DND-41 (cell line): ENCODE results near the gene ADGRA3.

Experiments
- ATAC-seq: fragments of 200-7000 bp; cut with Tn5 transposase; 3 replicates; pipeline ENCODE4 v1.9.1; 2021; ENCODE audit warnings: low read depth; ENCODE audit not compliant: insufficient read depth
- DNase-seq: peaks from one replicate; pipeline ENCODE4 v3.0.0-alpha.2; 2020
- H2AFZ ChIP-seq: 2 replicates; pipeline ENCODE4 v1.6.0; 2012; ENCODE audit warnings: low read depth, low read length
- H3K27ac ChIP-seq: 2 replicates; pipeline ENCODE4 v1.5.1; 2012; ENCODE audit warnings: low read length, inconsistent platforms
- H3K27me3 ChIP-seq: fragments of 200-600 bp; sonication (generic); 2 replicates; pipeline ENCODE4 v1.6.0; 2012; ENCODE audit warnings: low read length, mild to moderate bottlenecking, inconsistent platforms; ENCODE audit not compliant: insufficient read depth, poor library complexity
- H3K36me3 ChIP-seq: 2 replicates; pipeline ENCODE4 v1.5.1; 2012; ENCODE audit warnings: low read length, inconsistent platforms; ENCODE audit not compliant: insufficient read depth
- H3K4me1 ChIP-seq: 2 replicates; pipeline ENCODE4 v1.5.1; 2012; ENCODE audit warnings: mild to moderate bottlenecking, low read length; ENCODE audit not compliant: insufficient read depth
- H3K4me2 ChIP-seq: 2 replicates; pipeline ENCODE4 v1.6.0; 2012; ENCODE audit warnings: mild to moderate bottlenecking, moderate library complexity, low read length, inconsistent platforms; ENCODE audit not compliant: insufficient read depth
- H3K4me3 ChIP-seq, 2 experiments: fragments of 200-600 bp in 1 of 2; shearing (Covaris generic) in 1 of 2; 2 replicates each; pipeline ENCODE4 v1.5.1; 2012 to 2016; ENCODE audit warnings: inconsistent platforms in 2 of 2, low read length in 2 of 2, mild to moderate bottlenecking in 2 of 2, low read depth in 1 of 2, moderate library complexity in 1 of 2
- H3K79me2 ChIP-seq: 2 replicates; pipeline ENCODE4 v1.6.0; 2012; ENCODE audit warnings: low read length, inconsistent platforms; ENCODE audit not compliant: insufficient read depth
- H3K9ac ChIP-seq: 2 replicates; pipeline ENCODE4 v1.6.0; 2012; ENCODE audit warnings: low read depth, mild to moderate bottlenecking, inconsistent platforms, low read length, moderate library complexity
- H3K9me3 ChIP-seq: 2 replicates; pipeline ENCODE4 v1.5.1; 2012; ENCODE audit warnings: low read length, moderate library complexity, mild to moderate bottlenecking, inconsistent platforms; ENCODE audit not compliant: insufficient read depth, severe bottlenecking
- H4K20me1 ChIP-seq: 2 replicates; pipeline ENCODE4 v1.6.0; 2012; ENCODE audit warnings: low read length; ENCODE audit not compliant: insufficient read depth
- EZH2 ChIP-seq: IDR thresholded peaks from 3 replicates; pipeline ENCODE4 v1.6.1; 2012; ENCODE audit warnings: borderline replicate concordance, low read depth, mild to moderate bottlenecking, moderate library complexity, low read length, inconsistent platforms; ENCODE audit not compliant: severe bottlenecking
- TF ChIP-seq, protein P1 (sequence below): IDR thresholded peaks from 2 replicates; pipeline ENCODE4 v1.5.1; 2012; ENCODE audit warnings: borderline replicate concordance, low read length, moderate library complexity, mild to moderate bottlenecking; ENCODE audit not compliant: poor library complexity, severe bottlenecking; ENCODE audit errors: extremely low read depth

Gene ADGRA3

GRCh38 chr4:22500831-22501714 lies 14.8 kb downstream of the ADGRA3 start:
- no peak overlapping the region for H3K4me3 ChIP-seq
- H3K27ac ChIP-seq = no peak overlapping the region
- no peak overlapping the region for H3K9ac ChIP-seq
- TF ChIP-seq, protein P1, sequence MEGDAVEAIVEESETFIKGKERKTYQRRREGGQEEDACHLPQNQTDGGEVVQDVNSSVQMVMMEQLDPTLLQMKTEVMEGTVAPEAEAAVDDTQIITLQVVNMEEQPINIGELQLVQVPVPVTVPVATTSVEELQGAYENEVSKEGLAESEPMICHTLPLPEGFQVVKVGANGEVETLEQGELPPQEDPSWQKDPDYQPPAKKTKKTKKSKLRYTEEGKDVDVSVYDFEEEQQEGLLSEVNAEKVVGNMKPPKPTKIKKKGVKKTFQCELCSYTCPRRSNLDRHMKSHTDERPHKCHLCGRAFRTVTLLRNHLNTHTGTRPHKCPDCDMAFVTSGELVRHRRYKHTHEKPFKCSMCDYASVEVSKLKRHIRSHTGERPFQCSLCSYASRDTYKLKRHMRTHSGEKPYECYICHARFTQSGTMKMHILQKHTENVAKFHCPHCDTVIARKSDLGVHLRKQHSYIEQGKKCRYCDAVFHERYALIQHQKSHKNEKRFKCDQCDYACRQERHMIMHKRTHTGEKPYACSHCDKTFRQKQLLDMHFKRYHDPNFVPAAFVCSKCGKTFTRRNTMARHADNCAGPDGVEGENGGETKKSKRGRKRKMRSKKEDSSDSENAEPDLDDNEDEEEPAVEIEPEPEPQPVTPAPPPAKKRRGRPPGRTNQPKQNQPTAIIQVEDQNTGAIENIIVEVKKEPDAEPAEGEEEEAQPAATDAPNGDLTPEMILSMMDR = no peak
- no peak for TF ChIP-seq EZH2
- no peaks in the 10 kb centered on the region for H3K9me3 ChIP-seq
- no peak for ATAC-seq
- DNase-seq = no peak
- H2AFZ ChIP-seq = no peak overlapping the region
- H3K27me3 ChIP-seq = no peaks in the 10 kb centered on the region
- H3K4me1 ChIP-seq = no peaks in the 10 kb centered on the region
- peaks cover 27% of the 10 kb centered on the region for H3K79me2 ChIP-seq
- no peak overlapping the region for H3K4me2 ChIP-seq
- peaks cover 6% of the 10 kb centered on the region; the same call in 1 of the 2 replicates for H4K20me1 ChIP-seq
- no peaks in the 10 kb centered on the region for H3K36me3 ChIP-seq

GRCh38 chr4:22500128-22500611 lies 15.7 kb downstream of the ADGRA3 start:
- Histone ChIP-seq H3K79me2 (peaks cover 24% of the 10 kb centered on the region), H3K27me3 (no peaks in the 10 kb centered on the region), H4K20me1 (peaks cover 6% of the 10 kb centered on the region; the same call in 1 of the 2 replicates), H2AFZ (no peak overlapping the region), H3K36me3 (no peaks in the 10 kb centered on the region), H3K9ac (no peak overlapping the region), H3K9me3 (no peaks in the 10 kb centered on the region), H3K27ac (no peak overlapping the region), H3K4me1 (no peaks in the 10 kb centered on the region), H3K4me3 (no peak overlapping the region), H3K4me2 (no peak overlapping the region)
- DNase-seq = no peak
- TF ChIP-seq, protein P1 = no peak
- TF ChIP-seq EZH2 = no peak
- ATAC-seq = no peak

DNA sequence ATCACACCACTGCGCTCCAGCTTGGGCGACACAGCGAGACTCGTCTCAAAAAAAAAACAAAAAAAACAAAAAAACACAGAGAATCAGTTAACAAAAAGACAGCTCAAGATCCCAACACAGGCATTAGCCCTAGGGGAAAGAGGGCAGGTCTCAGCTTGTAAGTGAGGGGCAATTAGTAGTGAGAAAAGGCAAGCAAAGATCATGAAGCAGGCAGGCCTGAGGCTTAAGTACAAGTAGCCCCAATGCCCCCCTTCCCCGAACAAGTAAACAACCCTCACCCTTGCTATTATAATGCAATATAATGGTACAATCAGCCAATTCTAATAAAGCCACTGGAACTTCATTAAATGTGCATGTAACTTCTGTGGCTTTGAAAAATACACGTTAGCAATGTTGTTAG lies 17.0 kb downstream of the ADGRA3 start:
- DNase-seq (no peak), ATAC-seq (no peak)
- Histone ChIP-seq H3K4me1 (no peaks in the 10 kb centered on the region), H3K27me3 (no peaks in the 10 kb centered on the region), H3K4me3 (no peak overlapping the region), H3K9me3 (no peaks in the 10 kb centered on the region), H3K79me2 (peaks cover 19% of the 10 kb centered on the region; the same call in 1 of the 2 replicates), H4K20me1 (peaks cover 2% of the 10 kb centered on the region; the same call in 1 of the 2 replicates), H3K36me3 (no peaks in the 10 kb centered on the region), H3K27ac (no peak overlapping the region), H2AFZ (no peak overlapping the region), H3K9ac (no peak overlapping the region), H3K4me2 (no peak overlapping the region)
- TF ChIP-seq, protein P1 = no peak
- no peak for TF ChIP-seq EZH2
